GM18505 (cell line): ENCODE measurements around the gene OTOP3.

Experiments used
- ATAC-seq: cut with Tn5 transposase; IDR thresholded peaks from one replicate; pipeline ENCODE4 v1.9.1; 2021; ENCODE audit not compliant: unreplicated experiment
- POLR2A ChIP-seq: IDR thresholded peaks from 4 replicates; pipeline ENCODE4 v1.6.1; 2011; ENCODE audit warnings: borderline replicate concordance; ENCODE audit not compliant: insufficient read depth, insufficient read length; ENCODE audit errors: extremely low read depth

Gene OTOP3

GRCh38 chr17:74987909-74988711 is 52.4 kb downstream of the OTOP3 start:
- ATAC-seq, result peak; percentile 26

DNA sequence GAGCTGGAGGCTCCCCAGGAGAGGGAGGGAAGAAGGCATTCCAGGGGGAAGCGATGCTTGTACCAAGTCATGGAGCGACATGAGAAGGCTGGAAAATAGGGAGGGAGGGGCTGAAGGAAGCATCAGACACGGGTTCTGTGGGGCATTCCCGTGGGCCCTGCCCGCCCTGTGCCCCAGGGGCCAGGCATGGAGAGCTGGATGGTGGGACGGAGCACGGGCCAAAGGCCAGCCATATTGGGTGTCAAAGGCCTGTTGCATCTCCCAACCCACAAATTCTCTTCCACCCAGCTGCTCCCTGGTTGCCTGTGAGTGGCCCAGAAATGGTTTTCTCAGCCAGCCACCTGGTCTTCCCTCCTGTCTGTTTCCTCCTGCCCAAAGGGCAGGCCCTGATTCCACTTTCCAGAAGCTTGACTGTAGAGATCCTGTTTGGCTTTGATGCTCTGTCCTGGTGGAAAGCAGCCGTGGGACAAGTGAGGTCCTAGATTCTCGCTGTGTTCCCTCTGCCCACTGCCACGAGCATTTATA is 54.9 kb downstream of the OTOP3 start:
- no peak for TF ChIP-seq POLR2A
- no peak for ATAC-seq

More at GRCh38 chr17:74987909-74988711, 52.4 kb downstream of the OTOP3 start:
- TF ChIP-seq POLR2A, result no peak

- TF ChIP-seq POLR2A, result no peak
- ATAC-seq, result no peak
Measured at GRCh38 chr17:74992223-74992622, 56.5 kb downstream of the OTOP3 start.

DNA sequence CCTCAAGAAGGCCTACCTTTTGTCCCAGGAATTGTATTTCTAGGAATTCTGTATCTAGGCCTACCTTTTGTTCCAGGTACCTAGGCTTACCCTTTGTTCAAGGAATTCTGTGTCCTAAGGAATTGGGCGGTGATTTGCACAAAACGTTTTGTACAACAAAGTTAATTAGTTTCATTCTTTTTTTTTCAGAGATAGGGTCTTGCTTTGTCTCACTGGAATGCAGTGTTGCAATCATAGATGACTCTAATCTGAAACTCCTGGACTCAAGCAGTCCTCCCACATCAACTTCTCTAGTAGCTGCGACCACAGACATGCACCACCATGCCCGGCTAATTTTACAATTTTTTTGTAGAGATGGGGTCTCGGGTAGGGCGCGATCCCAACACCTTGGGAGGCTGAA is 58.7 kb downstream of the OTOP3 start:
- TF ChIP-seq POLR2A, result no peak
- ATAC-seq, result no peak

DNA sequence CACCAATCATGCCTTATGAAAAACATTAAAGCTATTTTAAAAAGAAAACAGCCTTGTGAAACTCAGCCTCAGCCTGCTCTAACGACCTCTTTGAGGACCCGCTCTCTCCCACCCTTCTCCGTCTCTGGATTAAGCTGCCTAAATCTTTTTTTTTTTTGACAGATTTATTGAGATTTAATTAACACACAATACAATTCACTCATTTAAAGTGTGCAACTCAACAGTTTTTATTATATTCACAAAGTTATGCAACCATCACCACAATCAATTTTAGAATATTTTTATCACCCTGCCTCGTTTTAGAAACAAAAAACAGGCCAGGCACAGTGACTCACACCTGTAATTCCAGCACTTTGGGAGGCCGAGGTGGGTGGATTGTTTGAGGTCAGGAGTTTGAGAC is 60.1 kb downstream of the OTOP3 start:
- TF ChIP-seq POLR2A, result no peak
- no peak for ATAC-seq

DNA sequence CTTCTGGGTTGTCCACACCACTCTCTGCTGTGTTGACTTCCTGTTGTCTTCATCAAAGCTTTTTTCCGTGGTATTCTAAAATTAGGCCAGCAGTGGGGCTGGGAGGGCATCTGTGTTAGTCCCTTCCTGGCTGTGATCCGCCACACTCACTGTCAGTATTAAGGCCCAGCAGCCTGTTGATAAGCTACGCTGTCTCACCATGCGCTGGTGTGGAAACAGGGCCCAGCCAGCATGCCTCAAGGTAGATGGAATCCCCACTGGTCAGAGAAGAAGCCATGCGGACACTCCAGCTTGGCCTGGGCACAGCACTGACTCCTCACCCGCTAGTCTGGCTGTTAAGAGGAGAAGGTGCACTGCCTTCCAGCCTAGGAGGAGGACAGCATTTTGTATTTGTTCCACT is 63.1 kb downstream of the OTOP3 start:
- no peak for ATAC-seq
- no peak for TF ChIP-seq POLR2A

GRCh38 chr17:74999523-74999922 is 63.8 kb downstream of the OTOP3 start:
- TF ChIP-seq POLR2A, result no peak
- no peak for ATAC-seq
